H1 (cell line): ENCODE data around the gene DYSF. TPM values are rescaled to one million over a fixed set of nuclear protein-coding genes. Genes with fewer than 3 reads are reported as not detected.

Experiments used
- CTCF ChIA-PET: fragments of 300-600 bp; sonication (Branson Sonifier 250); formaldehyde crosslinking; loops from one replicate; lab custom pipeline; 2021; ENCODE audit not compliant: partially characterized antibody; lab: Charles Lee
- POLR2A ChIA-PET: fragments of 300-600 bp; sonication (Branson Sonifier 250); formaldehyde crosslinking; loops from one replicate; lab custom pipeline; 2021; ENCODE audit warnings: inconsistent platforms; ENCODE audit not compliant: partially characterized antibody; lab: Charles Lee
- DNase-seq, 2 experiments: peaks; one replicate each; pipeline versions ENCODE4 v3.0.0 to v3.0.0-alpha.2; 2010 to 2022; ENCODE audit warnings: low spot score in 2 of 2, low read depth in 1 of 2, mixed read lengths in 1 of 2
- FAIRE-seq: peaks from 2 replicates; lab custom pipeline; 2011; peaks lifted over from hg19 to GRCh38; lab: Jason Lieb, UNC
- H2AFZ ChIP-seq: 2 replicates; pipeline ENCODE4 v1.8.1; 2012; ENCODE audit warnings: low read length, inconsistent platforms
- H2AK5ac ChIP-seq: 2 replicates; pipeline ENCODE4 v1.6.1; 2013; ENCODE audit warnings: low read depth, low read length
- H2BK120ac ChIP-seq: replicated peaks from 2 replicates; pipeline ENCODE3; 2013; ENCODE audit warnings: low read depth, low read length, inconsistent platforms
- H2BK12ac ChIP-seq: 2 replicates; pipeline ENCODE4 v1.6.1; 2013; ENCODE audit warnings: low read depth, low read length
- H2BK15ac ChIP-seq: 2 replicates; pipeline ENCODE4 v1.6.1; 2013; ENCODE audit warnings: low read length
- H2BK20ac ChIP-seq: 2 replicates; pipeline ENCODE4 v1.6.1; 2013; ENCODE audit warnings: low read length
- H2BK5ac ChIP-seq: 2 replicates; pipeline ENCODE4 v1.6.1; 2013; ENCODE audit warnings: low read depth, low read length
- H3K14ac ChIP-seq: 2 replicates; pipeline ENCODE4 v1.6.1; 2013; ENCODE audit warnings: inconsistent platforms; ENCODE audit not compliant: insufficient read length
- H3K18ac ChIP-seq: 2 replicates; pipeline ENCODE4 v1.6.1; 2013; ENCODE audit warnings: low read length; ENCODE audit errors: extremely low read depth
- H3K23ac ChIP-seq: 2 replicates; pipeline ENCODE4 v1.6.1; 2013; ENCODE audit warnings: inconsistent platforms; ENCODE audit not compliant: insufficient read length
- H3K23me2 ChIP-seq: 2 replicates; pipeline ENCODE4 v1.6.1; 2013; ENCODE audit warnings: low read depth, low read length
- H3K27ac ChIP-seq: 2 replicates; pipeline ENCODE4 v1.6.1; 2011; ENCODE audit warnings: low read depth, low read length, inconsistent platforms
- H3K27me3 ChIP-seq, 4 experiments: replicated peaks in 1 of 4; 1 replicate in 1 of 4; 2 replicates in 3 of 4; pipeline versions ENCODE4 v1.6.1 to v1.8.1; 2011 to 2013; ENCODE audit warnings: low read length in 3 of 4, mild to moderate bottlenecking in 3 of 4, inconsistent platforms in 2 of 4, mixed read lengths in 2 of 4, moderate library complexity in 1 of 4; ENCODE audit not compliant: control insufficient read depth in 3 of 4, insufficient read depth in 3 of 4; ENCODE audit errors: extremely low read depth in 1 of 4
- H3K36me3 ChIP-seq, 4 experiments: 2 replicates each; pipeline versions ENCODE4 v1.6.1 to v1.8.1; 2011 to 2013; ENCODE audit warnings: mild to moderate bottlenecking in 4 of 4, low read length in 3 of 4, moderate library complexity in 2 of 4, control low read depth in 1 of 4, inconsistent platforms in 1 of 4; ENCODE audit not compliant: insufficient read depth in 4 of 4, control insufficient read depth in 2 of 4
- H3K4ac ChIP-seq: replicated peaks from 2 replicates; pipeline ENCODE3; 2013; ENCODE audit warnings: low read length, low read depth, mixed read lengths, inconsistent platforms; ENCODE audit not compliant: insufficient read length
- H3K4me1 ChIP-seq, 4 experiments: replicated peaks in 1 of 4; 1 replicate in 1 of 4; 2 replicates in 3 of 4; pipeline versions ENCODE4 v1.6.1 to v1.8.1; 2011 to 2013; ENCODE audit warnings: low read length in 3 of 4, inconsistent platforms in 2 of 4, mixed read lengths in 1 of 4; ENCODE audit not compliant: insufficient read depth in 4 of 4, control insufficient read depth in 3 of 4
- H3K4me2 ChIP-seq, 2 experiments: 2 replicates each; pipeline versions ENCODE4 v1.6.1 to v1.8.1; 2011 to 2013; ENCODE audit warnings: low read depth in 2 of 2, low read length in 2 of 2, control low read depth in 1 of 2, inconsistent platforms in 1 of 2, mild to moderate bottlenecking in 1 of 2; ENCODE audit not compliant: insufficient read depth in 1 of 2
- H3K4me3 ChIP-seq, 4 experiments: fragments of 200-600, 300-600 bp in 1 of 4; sonication (generic), shearing (Covaris generic), sonication (Bioruptor Twin) in 1 of 4; 2 replicates each; pipeline versions ENCODE4 v1.5.1 to v1.8.1; 2011 to 2016; ENCODE audit warnings: low read length in 4 of 4, low read depth in 3 of 4, control low read depth in 2 of 4, inconsistent platforms in 2 of 4, mild to moderate bottlenecking in 2 of 4, mixed read lengths in 1 of 4, moderate library complexity in 1 of 4; ENCODE audit not compliant: insufficient read depth in 2 of 4; ENCODE audit errors: extremely low read depth in 1 of 4
- H3K56ac ChIP-seq: replicated peaks from 2 replicates; pipeline ENCODE3; 2013; ENCODE audit warnings: low read depth, mild to moderate bottlenecking, mixed read lengths, low read length, inconsistent platforms; ENCODE audit not compliant: insufficient read length
- H3K79me1 ChIP-seq: 2 replicates; pipeline ENCODE4 v1.6.1; 2013; ENCODE audit warnings: low read depth, low read length, control low read depth
- H3K79me2 ChIP-seq, 2 experiments: 2 replicates each; pipeline versions ENCODE4 v1.6.1 to v1.8.1; 2012 to 2013; ENCODE audit warnings: low read length in 2 of 2, mild to moderate bottlenecking in 2 of 2, inconsistent platforms in 1 of 2; ENCODE audit not compliant: insufficient read depth in 2 of 2, control insufficient read depth in 1 of 2
- H3K9ac ChIP-seq, 4 experiments: replicated peaks in 1 of 4; 1 replicate in 1 of 4; 2 replicates in 3 of 4; pipeline versions ENCODE4 v1.6.1 to v1.8.1; 2011 to 2013; ENCODE audit warnings: low read depth in 3 of 4, low read length in 3 of 4, control low read depth in 2 of 4, mild to moderate bottlenecking in 2 of 4, moderate library complexity in 2 of 4, inconsistent platforms in 1 of 4; ENCODE audit errors: extremely low read depth in 1 of 4
- H3K9me3 ChIP-seq, 2 experiments: 2 replicates each; pipeline versions ENCODE4 v1.6.1 to v1.8.1; 2012 to 2013; ENCODE audit warnings: mild to moderate bottlenecking in 2 of 2, moderate library complexity in 2 of 2, control low read depth in 1 of 2, inconsistent platforms in 1 of 2, low read depth in 1 of 2, low read length in 1 of 2, mixed read lengths in 1 of 2; ENCODE audit not compliant: insufficient read depth in 2 of 2
- H4K20me1 ChIP-seq, 2 experiments: replicated peaks in 1 of 2; 2 replicates each; pipeline versions ENCODE3 to v1.8.1; 2011 to 2013; ENCODE audit warnings: inconsistent platforms in 2 of 2, low read length in 2 of 2, mild to moderate bottlenecking in 1 of 2; ENCODE audit not compliant: insufficient read depth in 2 of 2, control insufficient read depth in 1 of 2
- H4K5ac ChIP-seq: 2 replicates; pipeline ENCODE4 v1.6.1; 2013; ENCODE audit warnings: low read length, low read depth, mixed read lengths, inconsistent platforms; ENCODE audit not compliant: insufficient read length
- H4K8ac ChIP-seq: 2 replicates; pipeline ENCODE4 v1.8.0; 2013; ENCODE audit warnings: mild to moderate bottlenecking, moderate library complexity, low read length, inconsistent platforms; ENCODE audit not compliant: insufficient read depth; ENCODE audit errors: extremely low read depth
- H4K91ac ChIP-seq: replicated peaks from 2 replicates; pipeline ENCODE3; 2013; ENCODE audit warnings: low read length, mixed read lengths, inconsistent platforms; ENCODE audit not compliant: insufficient read length
- HDAC2 ChIP-seq, 2 experiments: fragments of 300-600 bp in 1 of 2; sonication (generic) in 1 of 2; IDR thresholded peaks; 2 replicates each; pipeline ENCODE4 v1.6.1; 2011 to 2012; ENCODE audit warnings: low read depth in 2 of 2, low read length in 2 of 2, mild to moderate bottlenecking in 2 of 2, moderate library complexity in 2 of 2, borderline replicate concordance in 1 of 2, inconsistent platforms in 1 of 2
- WGBS, 2 experiments: shearing (Covaris generic) in 1 of 2; methylation state at CpG; one replicate each; pipeline versions ENCODE4 v1.1.6 to v1.1.7; 2013 to 2015; ENCODE audit warnings: low lambda C conversion rate in 2 of 2, mixed read lengths in 2 of 2, inconsistent platforms in 1 of 2, low coverage in 1 of 2, missing lambda C conversion rate in 1 of 2; ENCODE audit not compliant: insufficient replicate concordance in 2 of 2, insufficient coverage in 1 of 2, insufficient read length in 1 of 2; ENCODE audit errors: extremely low coverage in 1 of 2, missing lambda C conversion rate in 1 of 2; 5-methylcytosine and 5-hydroxymethylcytosine counted together
- polyA plus RNA-seq, 7 experiments: library from polyadenylated mRNA; depleted of rRNA in 3 of 7; stranded (reverse) in 5 of 7; unstranded in 2 of 7; fragments of >200 nt in 5 of 7; fragments of 200-250 nt in 2 of 7; gene quantifications; 1 replicate in 5 of 7; 2 replicates in 1 of 7; 4 replicates in 1 of 7; pipeline versions ENCODE4 v1.2.1 to v1.2.3, GENCODE V29; 2011 to 2013; ENCODE audit warnings: missing spikeins in 2 of 7, mixed read lengths in 2 of 7
- total RNA-seq: library from RNA; stranded (reverse); fragmentation: NEBNext Ultra II Directional; extraction: Animal tissue kit (Norgen Biotek cat#: 25700); gene quantifications from 2 replicates; pipeline ENCODE4 v1.2.1, GENCODE V29; 2021

DYSF gene
- total and polyA plus RNA-seq, 2 of the 8 experiments (the other 6 are each of a cell fraction or from before 2014, with no cell fraction given) = 5.8 to 7.1 TPM

DNA sequence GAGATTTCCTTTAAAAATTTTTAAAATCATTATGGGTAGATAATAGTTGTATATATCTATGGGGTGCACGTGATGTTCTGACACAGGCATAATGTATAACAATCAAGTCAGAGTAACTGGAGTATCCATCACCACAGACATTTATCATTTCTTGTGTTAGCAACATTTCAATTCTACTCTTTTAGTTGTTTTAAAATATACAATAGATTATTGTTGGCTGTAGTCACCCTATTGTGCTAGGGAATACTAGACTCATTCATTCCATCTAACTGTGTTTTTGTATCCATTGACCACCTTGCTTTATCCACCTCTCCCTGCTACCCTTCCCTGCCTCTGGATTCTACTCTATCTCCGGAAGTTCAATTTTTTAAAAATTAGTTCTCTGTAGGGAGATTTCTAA lies 31.0 kb downstream of the DYSF start:
- Histone ChIP-seq H3K14ac (no peak overlapping the region), H2BK120ac (no peak overlapping the region), H3K4ac (no peak overlapping the region), H3K36me3 (no peaks in the 10 kb centered on the region), H2BK12ac (no peak overlapping the region), H2BK20ac (no peak overlapping the region), H3K27me3 (peaks cover 0 to 1% (median 0%) of the 10 kb centered on the region in 4 experiments; a peak in 1 of 7 replicates), H4K8ac (no peak overlapping the region), H3K79me2 (no peaks in the 10 kb centered on the region), H3K23ac (no peak overlapping the region), H3K9me3 (no peaks in the 10 kb centered on the region), H2AFZ (no peak overlapping the region), H4K20me1 (no peaks in the 10 kb centered on the region), H3K4me2 (no peak overlapping the region), H3K27ac (no peak overlapping the region), H3K18ac (no peak overlapping the region), H2BK5ac (no peak overlapping the region), H3K9ac (no peak overlapping the region), H3K4me3 (no peak overlapping the region), H3K79me1 (no peaks in the 10 kb centered on the region), H3K23me2 (no peaks in the 10 kb centered on the region), H2BK15ac (no peak overlapping the region), H4K5ac (no peak overlapping the region), H3K4me1 (peaks cover 0 to 10% (median 4%) of the 10 kb centered on the region in 4 experiments; a peak in 4 of 7 replicates), H4K91ac (no peak overlapping the region), H2AK5ac (no peak overlapping the region), H3K56ac (no peak overlapping the region)
- POLR2A ChIA-PET = no interaction called here
- WGBS, 2 experiments = 93% methylated on average over 2 of the region's 2 CpGs; no CpG with 5 or more reads in 1 of the 2 experiments
- CTCF ChIA-PET = interaction anchor here (7.5 kb wide), 1 partner anchor 22 kb away, joined by 66 read pairs; no protein-coding TSS in a partner anchor
- DNase-seq = no peak
- no peak for TF ChIP-seq HDAC2 (IDR thresholded peaks at IDR 0.05; ENCODE audit: borderline replicate concordance in 1 of 2, low read depth in 2 of 2, low read length in 2 of 2)
- FAIRE-seq = no peak
